GM21526 (cell line): ENCODE measurements around the gene CD300LG.
"Not testable (repeated sequence)": the region's sequence is repeated elsewhere in the genome, so short reads cannot be mapped to it uniquely, and the experiment has no call there.

ENCODE experiments used
- ATAC-seq: cut with Tn5 transposase; IDR thresholded peaks from one replicate; pipeline ENCODE4 v1.9.1; 2021; ENCODE audit warnings: moderate library complexity; ENCODE audit not compliant: unreplicated experiment, low FRiP score

The CD300LG gene

DNA sequence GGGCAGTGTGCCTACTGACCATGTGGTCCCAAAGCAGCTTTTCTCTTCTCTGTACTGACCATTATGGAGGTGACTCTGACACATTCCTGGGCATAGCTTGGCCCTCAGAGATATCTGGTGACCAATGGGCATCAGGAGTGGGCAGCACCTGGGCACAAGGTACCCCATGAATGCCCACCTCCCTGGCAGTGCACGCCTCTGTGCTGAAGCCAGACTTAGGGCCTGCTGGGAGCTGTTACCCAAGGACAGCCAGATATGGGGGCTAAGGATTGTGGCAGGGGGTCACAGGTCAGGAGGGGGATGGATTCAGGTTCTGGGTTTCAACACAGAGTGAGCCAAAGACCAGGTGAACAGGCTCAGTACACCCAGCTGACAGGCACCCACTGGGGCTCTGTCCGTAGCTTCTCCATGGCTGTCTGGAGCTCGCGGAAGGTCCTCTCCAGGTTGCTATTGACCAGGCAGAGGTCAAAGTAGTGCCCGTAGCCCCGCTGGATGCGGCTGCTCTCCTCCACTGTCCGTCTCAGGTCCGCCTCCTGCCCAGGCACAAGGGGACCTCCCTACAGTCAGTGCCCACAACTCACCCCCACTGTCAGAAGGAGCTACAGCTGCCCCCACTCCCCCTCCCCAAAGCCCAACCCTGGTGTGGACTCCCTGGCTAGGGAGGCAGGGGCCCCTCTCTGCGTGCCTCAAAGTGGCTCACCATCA, 30.6 kb downstream of the CD300LG start:
- ATAC-seq: no peak

- ATAC-seq: no peak
These were observed 31.5 kb downstream of the CD300LG start for GRCh38 chr17:43878260-43879175.

DNA sequence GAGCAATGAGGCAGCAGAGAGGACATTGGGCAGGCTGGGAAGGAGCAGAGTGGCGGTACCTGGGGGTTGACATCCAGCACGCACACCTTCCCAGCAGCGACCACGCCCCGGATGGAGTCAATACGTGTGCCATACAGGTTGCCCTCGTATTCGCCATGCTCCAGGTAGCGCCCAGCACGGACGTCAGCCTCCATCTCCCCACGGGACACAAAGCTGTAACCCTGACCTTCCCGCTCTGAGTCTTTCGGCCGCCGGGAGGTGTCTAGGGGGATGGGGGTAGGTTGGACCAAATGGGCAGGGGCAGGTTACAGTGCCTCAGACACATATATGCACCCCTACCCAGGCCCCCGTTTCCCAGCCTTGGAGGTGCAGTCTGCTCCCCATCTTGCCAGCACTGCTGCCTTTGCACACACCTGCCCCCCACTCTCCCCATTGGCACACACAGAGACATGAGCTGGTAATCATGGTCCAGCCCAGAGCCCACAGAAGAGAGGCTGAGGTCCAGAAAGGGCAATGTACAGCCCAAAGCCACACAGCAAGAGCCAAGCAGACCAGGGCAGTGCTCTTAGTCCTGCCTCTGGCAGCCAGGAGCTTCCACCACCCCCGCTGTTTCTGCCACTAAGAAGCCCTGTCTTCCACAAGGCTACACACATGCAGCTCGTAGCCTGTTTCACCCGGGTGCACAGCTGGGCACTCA, 32.9 kb downstream of the CD300LG start:
- no peak for ATAC-seq

- ATAC-seq: no peak
These were observed 33.5 kb downstream of the CD300LG start for GRCh38 chr17:43880420-43880991.

DNA sequence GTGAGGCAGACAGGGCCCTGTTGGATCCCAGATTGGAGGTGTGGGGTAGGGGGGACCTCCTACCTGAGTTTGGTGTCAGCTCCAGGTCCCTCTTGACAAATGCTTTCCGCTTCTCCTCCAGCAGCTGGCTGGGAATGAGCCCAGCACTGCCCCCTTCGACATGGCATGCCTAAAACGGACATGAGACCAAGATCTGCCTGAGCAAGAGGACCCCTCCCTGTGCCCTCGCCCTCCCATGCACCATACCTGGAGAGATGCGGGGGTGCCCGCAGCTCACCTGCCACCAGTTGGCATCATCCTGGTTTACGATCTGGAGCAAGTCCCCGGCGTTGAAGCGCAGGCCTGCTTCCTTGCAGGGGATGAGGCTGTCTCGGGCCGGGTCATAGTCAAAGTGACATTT, 34.2 kb downstream of the CD300LG start:
- ATAC-seq: no peak

GRCh38 chr17:43881758-43882505, 35.0 kb downstream of the CD300LG start:
- ATAC-seq: no peak

- ATAC-seq: no peak
These were observed 35.9 kb downstream of the CD300LG start for GRCh38 chr17:43882761-43883415.

- ATAC-seq: no peak
These were observed 41.6 kb downstream of the CD300LG start for GRCh38 chr17:43888548-43888947.

DNA sequence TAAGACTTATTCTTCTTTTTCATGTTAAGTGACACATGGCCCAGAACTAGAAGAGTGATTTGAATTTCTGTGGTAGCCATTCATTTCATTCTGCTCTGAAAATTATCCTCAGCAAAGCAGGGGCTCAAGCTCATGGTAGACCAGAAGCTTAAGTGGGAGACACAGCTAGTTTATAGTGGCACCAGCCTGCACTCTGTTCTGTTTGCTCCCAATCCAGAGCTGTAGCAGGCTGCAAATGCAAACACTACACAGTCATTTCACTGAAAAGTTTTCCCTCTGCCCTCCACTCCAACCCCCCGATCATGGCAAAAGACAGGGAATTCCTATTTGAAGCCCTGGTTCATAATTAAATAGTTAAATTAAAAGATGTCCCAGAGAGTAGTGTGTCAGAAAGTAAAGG, 43.3 kb downstream of the CD300LG start:
- no peak for ATAC-seq

GRCh38 chr17:43891851-43892646, 45.1 kb downstream of the CD300LG start:
- ATAC-seq: no peak

- no peak for ATAC-seq
These were observed 45.6 kb downstream of the CD300LG start for GRCh38 chr17:43892647-43892952.

GRCh38 chr17:43894494-43894893, 47.5 kb downstream of the CD300LG start:
- ATAC-seq: not testable (repeated sequence)

DNA sequence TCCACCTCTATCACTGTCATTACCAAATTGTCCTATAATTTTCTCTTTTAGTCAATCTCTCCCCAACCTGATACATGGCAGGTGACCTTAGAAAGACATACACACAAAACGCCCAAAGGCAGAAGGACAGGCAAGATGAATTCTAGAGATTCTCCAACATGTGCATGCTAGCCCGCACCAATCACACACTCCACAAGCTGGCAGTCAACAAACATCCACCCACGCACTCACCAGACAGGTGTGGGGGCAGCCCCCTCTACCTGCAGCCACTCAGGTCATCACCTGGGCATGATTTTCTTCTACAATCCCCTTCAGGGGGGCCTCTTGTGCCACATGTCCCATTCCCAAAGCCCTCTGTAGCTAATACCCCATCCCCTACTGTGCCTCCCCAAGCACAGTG, 50.9 kb downstream of the CD300LG start:
- ATAC-seq: no peak

- no peak for ATAC-seq
These were observed 51.5 kb downstream of the CD300LG start for GRCh38 chr17:43898446-43898845.

DNA sequence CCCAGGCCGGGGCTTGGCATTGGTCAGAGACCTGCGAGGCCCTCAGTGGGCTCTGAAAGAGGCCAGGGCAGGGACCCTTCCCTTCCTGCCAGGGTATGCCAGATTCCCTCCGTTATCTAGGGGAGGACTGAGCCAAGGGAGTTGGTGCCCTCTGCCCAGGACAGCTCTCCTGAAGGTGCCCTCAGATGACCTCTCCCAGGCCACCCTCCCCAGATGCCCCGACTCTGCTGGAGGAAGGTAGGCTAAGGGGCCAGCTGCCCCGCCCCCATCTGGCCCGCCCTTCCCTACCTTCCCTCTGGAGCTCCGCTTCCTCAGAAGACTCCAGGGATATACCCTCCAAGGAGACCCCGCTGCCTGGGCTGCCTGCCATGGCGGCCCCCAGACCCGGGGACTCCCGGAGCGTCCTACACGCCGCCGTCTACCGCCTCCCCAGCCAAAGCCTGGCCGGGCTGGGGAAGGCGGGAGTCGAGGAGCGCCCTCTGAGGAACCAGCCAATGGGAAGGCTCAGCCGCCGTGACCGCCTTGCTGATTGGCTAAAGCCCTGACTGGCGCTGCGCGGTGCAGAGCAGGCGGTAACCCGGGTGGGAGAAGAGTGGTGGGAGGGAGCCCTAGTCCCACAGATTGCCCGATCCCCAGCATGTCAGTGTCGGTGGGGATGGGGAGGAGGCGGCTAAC, 53.3 kb downstream of the CD300LG start:
- ATAC-seq: no peak

- no peak for ATAC-seq
These were observed 54.1 kb downstream of the CD300LG start for GRCh38 chr17:43900858-43901754.

DNA sequence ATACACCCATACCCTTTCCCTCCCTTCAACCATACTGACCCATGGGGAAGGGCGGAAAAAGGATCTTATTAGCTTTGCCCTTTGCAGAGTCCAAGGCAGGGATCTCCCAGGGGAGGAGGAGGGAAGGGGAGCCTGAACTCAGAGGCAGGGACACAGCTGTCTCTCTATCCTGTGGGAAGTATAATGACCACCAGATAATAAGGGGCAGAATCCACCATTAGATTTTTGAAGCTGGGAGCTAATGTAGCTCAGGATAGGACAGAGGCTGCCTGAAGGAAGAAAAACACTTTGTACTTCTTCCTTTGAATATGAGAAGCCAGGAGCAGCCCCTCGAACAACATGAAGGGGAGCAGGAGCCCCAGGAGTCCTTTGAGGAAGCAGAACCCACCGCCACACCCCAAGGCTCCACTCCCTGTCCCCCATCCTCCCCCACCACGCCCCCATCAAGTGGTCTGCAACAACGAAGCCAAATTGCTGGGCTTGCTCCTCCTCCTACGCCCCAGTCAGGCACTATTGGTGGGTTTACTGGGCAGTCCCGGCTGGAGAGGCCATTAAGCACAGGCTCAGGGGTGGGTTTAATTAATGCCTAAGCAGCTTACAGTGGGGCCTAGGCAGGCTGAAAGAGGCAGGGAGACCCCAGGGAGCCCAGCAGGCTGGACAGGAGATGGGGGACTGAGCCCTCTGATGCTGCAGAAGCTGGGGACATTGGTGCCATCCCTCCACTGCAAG, 55.0 kb downstream of the CD300LG start:
- no peak for ATAC-seq
